ENCODE data around the gene DEPDC1. TPM values are rescaled to one million over a fixed set of nuclear protein-coding genes. Genes with fewer than 3 reads are reported as not detected.

Gene DEPDC1
- total RNA-seq, 1 experiment from 2014 or later: 41.7 TPM

DNA sequence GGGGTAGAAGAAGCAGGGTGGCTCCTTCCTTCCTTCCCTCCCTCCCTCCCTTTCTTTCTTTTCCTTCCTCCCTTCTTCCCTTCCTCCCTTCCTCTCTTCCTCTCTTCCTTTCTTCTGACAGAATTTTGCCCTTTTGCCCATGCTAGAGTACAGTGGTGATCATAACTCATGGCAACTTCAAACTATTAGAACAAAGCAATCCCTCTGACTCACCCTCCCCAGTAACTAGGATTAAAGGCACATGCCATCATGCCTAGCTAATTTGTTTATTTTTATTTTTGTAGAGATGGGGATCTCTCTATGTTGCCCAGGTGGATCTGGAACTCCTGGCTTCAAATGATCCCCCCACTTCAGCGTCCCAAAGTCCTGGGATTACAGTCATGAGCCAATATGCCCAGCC lies 37.1 kb downstream of the DEPDC1 start:
- no peak for DNase-seq
- no peak overlapping the region for H3K4me3 Mint-ChIP-seq (ENCODE audit: low read depth, unreplicated experiment)
- no TSS peak for BruUV-seq (replicated peaks)
- CTCF ChIA-PET: interaction anchor here (0.6 kb wide), 1 partner anchor 339 kb away, joined by 8 read pairs; no protein-coding TSS in a partner anchor
- H3K4me1 Mint-ChIP-seq (ENCODE audit: low read depth, unreplicated experiment): no peaks in the 10 kb centered on the region
- H3K27ac Mint-ChIP-seq (ENCODE audit: unreplicated experiment): no peak overlapping the region
- intact Hi-C loops (cut with micrococcal nuclease; ENCODE audit: unreplicated experiment): no loop called here
- no peaks in the 10 kb centered on the region for H3K27me3 Mint-ChIP-seq (ENCODE audit: unreplicated experiment)
- TF ChIP-seq, protein P1, sequence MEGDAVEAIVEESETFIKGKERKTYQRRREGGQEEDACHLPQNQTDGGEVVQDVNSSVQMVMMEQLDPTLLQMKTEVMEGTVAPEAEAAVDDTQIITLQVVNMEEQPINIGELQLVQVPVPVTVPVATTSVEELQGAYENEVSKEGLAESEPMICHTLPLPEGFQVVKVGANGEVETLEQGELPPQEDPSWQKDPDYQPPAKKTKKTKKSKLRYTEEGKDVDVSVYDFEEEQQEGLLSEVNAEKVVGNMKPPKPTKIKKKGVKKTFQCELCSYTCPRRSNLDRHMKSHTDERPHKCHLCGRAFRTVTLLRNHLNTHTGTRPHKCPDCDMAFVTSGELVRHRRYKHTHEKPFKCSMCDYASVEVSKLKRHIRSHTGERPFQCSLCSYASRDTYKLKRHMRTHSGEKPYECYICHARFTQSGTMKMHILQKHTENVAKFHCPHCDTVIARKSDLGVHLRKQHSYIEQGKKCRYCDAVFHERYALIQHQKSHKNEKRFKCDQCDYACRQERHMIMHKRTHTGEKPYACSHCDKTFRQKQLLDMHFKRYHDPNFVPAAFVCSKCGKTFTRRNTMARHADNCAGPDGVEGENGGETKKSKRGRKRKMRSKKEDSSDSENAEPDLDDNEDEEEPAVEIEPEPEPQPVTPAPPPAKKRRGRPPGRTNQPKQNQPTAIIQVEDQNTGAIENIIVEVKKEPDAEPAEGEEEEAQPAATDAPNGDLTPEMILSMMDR (IDR thresholded peaks at IDR 0.05; ENCODE audit: unreplicated experiment): no peak
- no peaks in the 10 kb centered on the region for H3K36me3 Mint-ChIP-seq (ENCODE audit: insufficient read depth, unreplicated experiment)
- peaks cover 4% of the 10 kb centered on the region for H3K9me3 Mint-ChIP-seq (ENCODE audit: low read depth, unreplicated experiment)

DNA sequence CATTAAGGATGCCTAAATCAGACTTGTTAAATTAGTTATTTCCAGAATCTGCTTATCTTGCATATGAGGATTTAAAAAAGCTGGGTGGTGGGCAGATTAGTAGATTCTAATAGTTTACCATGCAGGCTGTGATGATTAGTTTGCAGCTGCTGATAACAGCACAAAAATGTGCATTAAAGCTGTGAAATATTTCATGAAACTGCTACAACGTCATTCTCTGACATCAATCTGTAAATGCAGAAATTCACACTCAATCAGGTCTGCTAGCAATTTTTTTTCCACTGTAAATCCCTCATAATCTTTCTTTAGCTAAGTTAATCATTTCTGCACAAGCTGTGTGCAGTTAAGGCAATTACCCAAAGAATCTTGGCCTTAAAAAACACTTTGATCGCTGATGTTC lies 37.8 kb downstream of the DEPDC1 start:
- Mint-ChIP-seq H3K27me3 (ENCODE audit: unreplicated experiment) (no peaks in the 10 kb centered on the region), H3K27ac (ENCODE audit: unreplicated experiment) (no peak overlapping the region), H3K9me3 (ENCODE audit: low read depth, unreplicated experiment) (peaks cover 4% of the 10 kb centered on the region), H3K4me1 (ENCODE audit: low read depth, unreplicated experiment) (no peaks in the 10 kb centered on the region), H3K36me3 (ENCODE audit: insufficient read depth, unreplicated experiment) (no peaks in the 10 kb centered on the region), H3K4me3 (ENCODE audit: low read depth, unreplicated experiment) (no peak overlapping the region)
- no peak for DNase-seq
- TF ChIP-seq, protein P1 (IDR thresholded peaks at IDR 0.05; ENCODE audit: unreplicated experiment): no peak
- intact Hi-C loops (cut with micrococcal nuclease; ENCODE audit: unreplicated experiment): no loop called here
- CTCF ChIA-PET: no interaction called here
- no TSS peak for BruUV-seq (replicated peaks)

DNA sequence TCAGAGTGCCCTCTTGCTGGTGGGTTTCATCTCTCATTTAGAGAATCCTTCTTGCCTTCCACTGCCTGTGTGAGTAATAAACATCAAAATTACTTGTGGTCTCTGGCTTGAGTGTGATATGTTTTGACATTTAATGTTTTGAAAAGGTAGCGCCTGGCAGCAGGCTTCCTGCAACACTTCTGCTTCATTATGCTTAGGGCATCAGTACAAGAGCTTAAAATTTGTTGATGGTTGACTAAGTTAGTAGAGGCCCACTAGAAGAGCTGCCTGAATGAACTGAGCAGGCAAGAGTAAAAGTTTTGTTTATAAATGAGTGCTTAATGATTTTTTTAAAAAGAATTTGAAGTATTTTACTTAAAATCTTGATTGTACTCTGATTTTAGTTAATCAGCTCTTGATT lies 40.7 kb downstream of the DEPDC1 start:
- H3K27me3 Mint-ChIP-seq (ENCODE audit: unreplicated experiment): no peaks in the 10 kb centered on the region
- H3K4me1 Mint-ChIP-seq (ENCODE audit: low read depth, unreplicated experiment): no peaks in the 10 kb centered on the region
- TF ChIP-seq, protein P1 (IDR thresholded peaks at IDR 0.05; ENCODE audit: unreplicated experiment): no peak
- no peaks in the 10 kb centered on the region for H3K36me3 Mint-ChIP-seq (ENCODE audit: insufficient read depth, unreplicated experiment)
- H3K27ac Mint-ChIP-seq (ENCODE audit: unreplicated experiment): no peak overlapping the region
- CTCF ChIA-PET: no interaction called here
- H3K4me3 Mint-ChIP-seq (ENCODE audit: low read depth, unreplicated experiment): no peak overlapping the region
- H3K9me3 Mint-ChIP-seq (ENCODE audit: low read depth, unreplicated experiment): no peaks in the 10 kb centered on the region
- no TSS peak for BruUV-seq (replicated peaks)
- no peak for DNase-seq
- intact Hi-C loops (cut with micrococcal nuclease; ENCODE audit: unreplicated experiment): no loop called here

DNA sequence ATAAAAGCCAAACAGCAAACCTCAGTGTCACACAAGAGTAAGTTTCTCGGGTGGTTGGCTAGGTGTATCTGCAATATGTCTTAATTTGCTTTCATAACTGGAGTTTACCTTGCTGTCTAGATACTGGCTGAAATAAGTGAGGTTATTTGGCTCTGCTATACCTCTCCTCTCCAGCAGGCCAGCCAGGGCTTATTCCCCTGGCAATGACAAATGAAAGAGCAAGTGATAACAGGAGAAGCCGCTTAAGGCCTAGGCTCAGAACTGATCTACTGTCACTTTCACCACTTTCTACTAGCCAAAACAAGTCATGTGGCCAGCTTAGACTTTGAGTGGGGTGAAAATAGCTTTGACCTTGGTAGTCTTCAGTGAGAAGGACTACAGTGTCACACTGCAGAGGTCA lies 42.3 kb downstream of the DEPDC1 start:
- BruUV-seq (replicated peaks): no TSS peak
- Mint-ChIP-seq H3K4me3 (ENCODE audit: low read depth, unreplicated experiment) (no peak overlapping the region), H3K9me3 (ENCODE audit: low read depth, unreplicated experiment) (no peaks in the 10 kb centered on the region), H3K27ac (ENCODE audit: unreplicated experiment) (no peak overlapping the region), H3K36me3 (ENCODE audit: insufficient read depth, unreplicated experiment) (no peaks in the 10 kb centered on the region), H3K27me3 (ENCODE audit: unreplicated experiment) (no peaks in the 10 kb centered on the region), H3K4me1 (ENCODE audit: low read depth, unreplicated experiment) (no peaks in the 10 kb centered on the region)
- intact Hi-C loops (cut with micrococcal nuclease; ENCODE audit: unreplicated experiment): no loop called here
- DNase-seq: no peak
- TF ChIP-seq, protein P1 (IDR thresholded peaks at IDR 0.05; ENCODE audit: unreplicated experiment): no peak
- CTCF ChIA-PET: no interaction called here

All from Calu3 (cell line).